ENCODE data around the gene NSG2. TPM values are rescaled to one million over a fixed set of nuclear protein-coding genes. Genes with fewer than 3 reads are reported as not detected.

NSG2 gene
- total and polyA plus RNA-seq, 4 donors: 105 to 460 (median 404) TPM

- Histone ChIP-seq H3K27me3 (ENCODE audit: control insufficient read depth, insufficient read depth, low read length) (no peaks in the 10 kb centered on the region), H3K4me1 (ENCODE audit: control insufficient read depth, insufficient read depth, low read length) (no peaks in the 10 kb centered on the region), H3K27ac (ENCODE audit: low read depth, low read length) (no peak overlapping the region), H3K36me3 (ENCODE audit: control insufficient read depth, insufficient read depth, low read length) (no peaks in the 10 kb centered on the region), H3K9me3 (ENCODE audit: control insufficient read depth, insufficient read depth, low read length) (no peaks in the 10 kb centered on the region), H3K4me3 (ENCODE audit: low read depth, low read length) (no peak overlapping the region)
- 95% methylated on average over 7 of the region's 7 CpGs for WGBS (ENCODE audit: insufficient coverage)
- DNase-seq (ENCODE audit: low read depth in 4 of 6, low spot score in 6 of 6): no peak
Measured at GRCh38 chr5:174074369-174074768, 28.9 kb downstream of the NSG2 start.

GRCh38 chr5:174078416-174078815 is 32.9 kb downstream of the NSG2 start:
- Histone ChIP-seq H3K4me3 (ENCODE audit: low read depth, low read length) (no peak overlapping the region), H3K27ac (ENCODE audit: low read depth, low read length) (no peak overlapping the region), H3K36me3 (ENCODE audit: control insufficient read depth, insufficient read depth, low read length) (no peaks in the 10 kb centered on the region), H3K9me3 (ENCODE audit: control insufficient read depth, insufficient read depth, low read length) (no peaks in the 10 kb centered on the region), H3K4me1 (ENCODE audit: control insufficient read depth, insufficient read depth, low read length) (peaks cover 7% of the 10 kb centered on the region), H3K27me3 (ENCODE audit: control insufficient read depth, insufficient read depth, low read length) (no peaks in the 10 kb centered on the region)
- DNase-seq (ENCODE audit: low read depth in 4 of 6, low spot score in 6 of 6): no peak
- WGBS (ENCODE audit: insufficient coverage): no CpG with 5 or more reads among the region's 3 CpGs

DNA sequence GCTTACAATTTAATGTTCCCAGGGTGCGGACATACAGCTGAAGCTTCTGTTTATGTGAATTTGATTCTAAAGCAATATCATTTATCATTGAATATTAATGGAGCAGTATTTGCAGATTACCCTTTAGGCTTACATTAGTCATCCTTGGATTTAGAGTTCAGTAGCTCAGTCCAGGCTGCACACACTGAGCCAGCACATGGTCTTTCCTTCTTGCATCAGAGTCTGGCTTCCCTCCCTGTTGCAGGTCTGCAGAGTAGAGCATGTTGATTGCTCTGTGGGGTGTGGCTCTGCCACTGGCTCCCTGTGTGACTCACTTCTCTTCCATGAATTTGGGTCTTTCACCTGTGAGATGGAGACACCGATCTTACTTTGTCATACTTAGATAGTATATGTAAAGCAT is 36.8 kb downstream of the NSG2 start:
- Histone ChIP-seq H3K9me3 (ENCODE audit: control insufficient read depth, insufficient read depth, low read length) (no peaks in the 10 kb centered on the region), H3K4me3 (ENCODE audit: low read depth, low read length) (no peak overlapping the region), H3K4me1 (ENCODE audit: control insufficient read depth, insufficient read depth, low read length) (peaks cover 15% of the 10 kb centered on the region), H3K27ac (ENCODE audit: low read depth, low read length) (no peak overlapping the region), H3K27me3 (ENCODE audit: control insufficient read depth, insufficient read depth, low read length) (no peaks in the 10 kb centered on the region), H3K36me3 (ENCODE audit: control insufficient read depth, insufficient read depth, low read length) (no peaks in the 10 kb centered on the region)
- no peak for DNase-seq (ENCODE audit: low read depth in 4 of 6, low spot score in 6 of 6)
- no CpG with 5 or more reads among the region's 2 CpGs for WGBS (ENCODE audit: insufficient coverage)

GRCh38 chr5:174083056-174083827 is 37.7 kb downstream of the NSG2 start:
- Histone ChIP-seq H3K9me3 (ENCODE audit: control insufficient read depth, insufficient read depth, low read length) (no peaks in the 10 kb centered on the region), H3K4me1 (ENCODE audit: control insufficient read depth, insufficient read depth, low read length) (peaks cover 15% of the 10 kb centered on the region), H3K27me3 (ENCODE audit: control insufficient read depth, insufficient read depth, low read length) (no peaks in the 10 kb centered on the region), H3K27ac (ENCODE audit: low read depth, low read length) (peak overlapping the region; percentile 4), H3K4me3 (ENCODE audit: low read depth, low read length) (no peak overlapping the region), H3K36me3 (ENCODE audit: control insufficient read depth, insufficient read depth, low read length) (no peaks in the 10 kb centered on the region)
- peak in 5 of 6 donors; percentile 24 to 80 (median 47) for DNase-seq (ENCODE audit: low read depth in 4 of 6, low spot score in 6 of 6)
- 38% methylated on average over 8 of the region's 12 CpGs for WGBS (ENCODE audit: insufficient coverage)

DNA sequence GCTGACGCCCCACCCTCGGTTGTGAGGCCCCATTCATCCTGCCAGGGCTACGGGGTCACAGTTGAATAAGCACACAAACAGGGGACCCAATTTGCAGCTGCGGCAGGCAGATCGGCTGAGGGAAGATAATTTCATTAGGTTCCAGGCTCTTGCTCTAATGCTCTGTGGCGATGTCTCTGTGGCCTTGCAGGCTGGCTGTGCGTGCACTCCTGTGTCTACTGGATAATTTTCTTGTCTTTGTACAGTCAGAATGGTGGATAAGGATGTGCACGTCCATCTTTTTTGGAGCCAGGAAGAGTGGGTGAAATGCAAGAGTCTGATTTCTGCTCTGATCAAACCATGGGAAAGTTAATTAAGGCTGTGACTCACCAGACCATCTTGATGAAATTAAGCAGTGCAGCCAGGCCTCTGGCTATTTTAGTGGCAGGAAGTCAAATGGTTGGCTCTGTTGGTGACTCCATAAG is 39.2 kb downstream of the NSG2 start:
- peak in 1 of 6 donors; percentile 60 for DNase-seq (ENCODE audit: low read depth in 4 of 6, low spot score in 6 of 6)
- no peak overlapping the region for H3K27ac ChIP-seq (ENCODE audit: low read depth, low read length)
- 46% methylated on average over 7 of the region's 8 CpGs for WGBS (ENCODE audit: insufficient coverage)

GRCh38 chr5:174086751-174087150 is 41.2 kb downstream of the NSG2 start:
- no peak for DNase-seq (ENCODE audit: low read depth in 4 of 6, low spot score in 6 of 6)
- H3K27ac ChIP-seq (ENCODE audit: low read depth, low read length): no peak overlapping the region

More for the DNA sequence above, 39.2 kb downstream of the NSG2 start:
- Histone ChIP-seq H3K9me3 (ENCODE audit: control insufficient read depth, insufficient read depth, low read length) (no peaks in the 10 kb centered on the region), H3K36me3 (ENCODE audit: control insufficient read depth, insufficient read depth, low read length) (no peaks in the 10 kb centered on the region), H3K27me3 (ENCODE audit: control insufficient read depth, insufficient read depth, low read length) (no peaks in the 10 kb centered on the region), H3K4me3 (ENCODE audit: low read depth, low read length) (no peak overlapping the region), H3K4me1 (ENCODE audit: control insufficient read depth, insufficient read depth, low read length) (peaks cover 16% of the 10 kb centered on the region)

DNA sequence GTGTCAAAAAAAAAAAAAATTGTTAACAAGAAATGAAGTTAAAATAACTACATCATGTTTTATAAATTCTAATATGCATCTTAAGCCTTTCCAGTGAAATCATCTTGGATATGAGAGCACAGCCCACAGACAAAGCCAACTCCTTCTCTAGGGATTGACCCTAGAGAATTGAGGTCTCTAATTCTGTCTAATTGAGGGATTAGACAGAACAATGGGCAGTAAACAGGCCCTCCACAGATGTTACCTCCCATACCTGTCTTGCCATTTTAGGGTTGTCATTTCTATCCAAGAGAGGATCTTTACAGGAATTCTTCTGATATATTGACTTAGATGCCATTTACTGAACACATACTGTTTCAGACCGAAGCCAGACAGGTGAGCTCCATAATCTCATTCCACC is 42.3 kb downstream of the NSG2 start:
- no peaks in the 10 kb centered on the region for H3K27me3 ChIP-seq (ENCODE audit: control insufficient read depth, insufficient read depth, low read length)
- no peak overlapping the region for H3K27ac ChIP-seq (ENCODE audit: low read depth, low read length)
- no peaks in the 10 kb centered on the region for H3K36me3 ChIP-seq (ENCODE audit: control insufficient read depth, insufficient read depth, low read length)
- WGBS (ENCODE audit: insufficient coverage): no CpG with 5 or more reads among the region's 1 CpG
- H3K4me1 ChIP-seq (ENCODE audit: control insufficient read depth, insufficient read depth, low read length): peaks cover 32% of the 10 kb centered on the region
- no peak for DNase-seq (ENCODE audit: low read depth in 4 of 6, low spot score in 6 of 6)
- H3K4me3 ChIP-seq (ENCODE audit: low read depth, low read length): no peak overlapping the region
- H3K9me3 ChIP-seq (ENCODE audit: control insufficient read depth, insufficient read depth, low read length): no peaks in the 10 kb centered on the region

More at GRCh38 chr5:174086751-174087150, 41.2 kb downstream of the NSG2 start:
- no peaks in the 10 kb centered on the region for H3K36me3 ChIP-seq (ENCODE audit: control insufficient read depth, insufficient read depth, low read length)
- H3K9me3 ChIP-seq (ENCODE audit: control insufficient read depth, insufficient read depth, low read length): no peaks in the 10 kb centered on the region
- H3K4me1 ChIP-seq (ENCODE audit: control insufficient read depth, insufficient read depth, low read length): peaks cover 33% of the 10 kb centered on the region
- WGBS (ENCODE audit: insufficient coverage): no CpG with 5 or more reads among the region's 5 CpGs
- no peak overlapping the region for H3K4me3 ChIP-seq (ENCODE audit: low read depth, low read length)
- no peaks in the 10 kb centered on the region for H3K27me3 ChIP-seq (ENCODE audit: control insufficient read depth, insufficient read depth, low read length)

DNA sequence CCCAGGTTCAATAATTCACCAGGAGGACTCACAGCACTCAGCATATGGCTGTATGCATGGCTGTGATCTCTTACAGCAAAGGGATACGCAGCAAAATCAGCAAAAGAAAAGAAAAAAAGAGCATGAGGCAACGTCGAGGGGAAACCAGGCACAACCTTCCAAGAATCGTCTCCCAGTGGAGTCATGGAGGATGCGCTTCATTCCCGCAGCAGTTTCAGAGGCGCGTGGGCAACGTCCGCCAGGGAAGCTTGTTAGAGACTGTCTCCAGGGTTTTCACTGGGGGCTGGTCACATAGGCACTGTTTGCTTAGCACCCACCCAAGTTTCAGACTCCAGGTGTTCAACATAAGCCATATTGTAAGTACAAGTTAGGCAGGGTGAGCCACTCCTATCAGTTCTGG is 44.6 kb downstream of the NSG2 start:
- Histone ChIP-seq H3K27me3 (ENCODE audit: control insufficient read depth, insufficient read depth, low read length) (no peaks in the 10 kb centered on the region), H3K4me3 (ENCODE audit: low read depth, low read length) (no peak overlapping the region), H3K9me3 (ENCODE audit: control insufficient read depth, insufficient read depth, low read length) (no peaks in the 10 kb centered on the region), H3K4me1 (ENCODE audit: control insufficient read depth, insufficient read depth, low read length) (peaks cover 18% of the 10 kb centered on the region), H3K27ac (ENCODE audit: low read depth, low read length) (no peak overlapping the region), H3K36me3 (ENCODE audit: control insufficient read depth, insufficient read depth, low read length) (no peaks in the 10 kb centered on the region)
- DNase-seq (ENCODE audit: low read depth in 4 of 6, low spot score in 6 of 6): peak in 1 of 6 donors; percentile 66
- 84% methylated on average over 10 of the region's 10 CpGs for WGBS (ENCODE audit: insufficient coverage)

DNA sequence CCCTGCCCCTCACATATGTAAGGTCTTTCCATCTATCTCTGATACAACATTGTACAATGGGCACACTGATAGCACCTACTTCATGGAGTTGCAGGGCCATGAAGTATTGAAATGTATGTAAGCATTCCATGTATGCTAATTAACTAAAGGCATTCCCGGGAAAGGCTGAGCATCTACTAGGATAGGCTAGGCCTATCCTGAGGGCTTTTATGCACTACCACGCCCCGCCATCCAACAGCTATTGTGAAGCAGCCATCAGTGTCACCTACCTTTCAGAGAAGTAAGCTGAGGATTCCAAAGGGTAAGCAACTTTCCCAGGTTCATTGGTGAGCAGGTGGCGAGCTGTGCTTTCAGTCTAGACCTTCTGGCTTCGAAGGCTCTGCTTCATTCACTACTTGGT is 47.6 kb downstream of the NSG2 start:
- no peaks in the 10 kb centered on the region for H3K9me3 ChIP-seq (ENCODE audit: control insufficient read depth, insufficient read depth, low read length)
- H3K36me3 ChIP-seq (ENCODE audit: control insufficient read depth, insufficient read depth, low read length): no peaks in the 10 kb centered on the region
- no peak for DNase-seq (ENCODE audit: low read depth in 4 of 6, low spot score in 6 of 6)
- H3K27me3 ChIP-seq (ENCODE audit: control insufficient read depth, insufficient read depth, low read length): no peaks in the 10 kb centered on the region
- H3K4me1 ChIP-seq (ENCODE audit: control insufficient read depth, insufficient read depth, low read length): peaks cover 27% of the 10 kb centered on the region
- 88% methylated on average over 5 of the region's 5 CpGs for WGBS (ENCODE audit: insufficient coverage)
- no peak overlapping the region for H3K4me3 ChIP-seq (ENCODE audit: low read depth, low read length)
- H3K27ac ChIP-seq (ENCODE audit: low read depth, low read length): no peak overlapping the region

All from spinal cord (tissue), 10 donors.